PC-9 (cell line): ENCODE measurements around the gene IDS. TPM values are rescaled to one million over a fixed set of nuclear protein-coding genes. Genes with fewer than 3 reads are reported as not detected.

Experiments
- BruUV-seq: library from RNA; stranded (reverse); fragments of 400-500 nt; replicated peaks from 2 replicates; lab custom pipeline; 2021; lab: Mats Ljungman, UMichigan
- CTCF ChIA-PET: fragments of 300-600 bp; sonication (Branson Sonifier 250); formaldehyde crosslinking; loops from one replicate; lab custom pipeline; 2022; ENCODE audit warnings: antibody characterized with exemption; lab: Charles Lee
- POLR2A ChIA-PET: fragments of 300-600 bp; sonication (Branson Sonifier 250); formaldehyde crosslinking; loops from one replicate; lab custom pipeline; 2022; ENCODE audit warnings: antibody characterized with exemption; ENCODE audit not compliant: unreplicated experiment; lab: Charles Lee
- DNase-seq, 2 experiments: peaks; one replicate each; pipeline versions ENCODE4 v3.0.0 to v3.0.0-alpha.2; 2015 to 2022; ENCODE audit warnings: mixed read lengths in 1 of 2
- H2AFZ ChIP-seq: fragments of 200-600 bp; sonication (generic); 2 replicates; pipeline ENCODE4 v1.8.1; 2017; ENCODE audit warnings: antibody characterized with exemption
- H3F3A ChIP-seq: fragments of 200-600 bp; sonication (generic); 2 replicates; pipeline ENCODE4 v1.8.1; 2017; ENCODE audit warnings: antibody characterized with exemption, mild to moderate bottlenecking, low read depth; ENCODE audit not compliant: insufficient read depth
- H3K27ac ChIP-seq: fragments of 200-600 bp; sonication (generic); 2 replicates; pipeline ENCODE4 v1.6.1; 2016; ENCODE audit warnings: mixed run types
- H3K27me3 ChIP-seq: fragments of 200-600 bp; sonication (generic); 2 replicates; pipeline ENCODE4 v1.6.1; 2016; ENCODE audit warnings: low read depth, mixed run types; ENCODE audit not compliant: insufficient read depth
- H3K36me3 ChIP-seq: fragments of 200-600 bp; sonication (generic); 2 replicates; pipeline ENCODE4 v1.6.1; 2016; ENCODE audit warnings: low read depth, mixed run types
- H3K4me1 ChIP-seq: fragments of 200-600 bp; sonication (generic); replicated peaks from 2 replicates; pipeline ENCODE4 v1.6.1; 2016; ENCODE audit warnings: mixed run types; ENCODE audit not compliant: insufficient read depth
- H3K4me2 ChIP-seq: fragments of 200-600 bp; sonication (generic); 2 replicates; pipeline ENCODE4 v1.6.1; 2017; ENCODE audit warnings: mixed run types
- H3K4me3 ChIP-seq: fragments of 200-600 bp; sonication (generic); 2 replicates; pipeline ENCODE4 v1.6.1; 2016; ENCODE audit warnings: mixed run types
- H3K79me2 ChIP-seq: fragments of 200-600 bp; sonication (generic); 2 replicates; pipeline ENCODE4 v1.6.1; 2017; ENCODE audit warnings: low read depth, mixed run types
- H3K9me2 ChIP-seq: fragments of 200-600 bp; sonication (generic); 2 replicates; pipeline ENCODE4 v1.8.1; 2017; ENCODE audit warnings: mild to moderate bottlenecking; ENCODE audit not compliant: insufficient read depth
- H3K9me3 ChIP-seq: fragments of 200-600 bp; sonication (generic); 2 replicates; pipeline ENCODE4 v1.8.1; 2016; ENCODE audit warnings: low read depth; ENCODE audit not compliant: insufficient read depth
- H4K20me1 ChIP-seq: fragments of 200-600 bp; sonication (generic); 2 replicates; pipeline ENCODE4 v1.8.1; 2017; ENCODE audit not compliant: insufficient read depth
- CTCF ChIP-seq: fragments of 200-600 bp; sonication (generic); conservative IDR thresholded peaks from 2 replicates; pipeline ENCODE4 v1.6.1; 2017; ENCODE audit warnings: mixed run types, antibody characterized with exemption, mild to moderate bottlenecking, moderate library complexity
- EZH2 ChIP-seq: fragments of 200-600 bp; sonication (generic); IDR thresholded peaks from 2 replicates; pipeline ENCODE4 v1.8.0; 2017; ENCODE audit warnings: antibody characterized with exemption, low read depth
- intact Hi-C: fragments of 100-400 bp; cut with micrococcal nuclease; formaldehyde crosslinking; loops from one replicate; pipeline ENCODE4 v1.10.0; 2022; ENCODE audit not compliant: unreplicated experiment
- total RNA-seq: library from RNA; stranded (reverse); gene quantifications from 2 replicates; pipeline ENCODE4 v1.2.3, GENCODE V29; 2021

IDS gene
- total RNA-seq, 1 experiment from 2014 or later, result 214 TPM

GRCh38 chrX:149518236-149518635 lies 13.1 kb upstream of the IDS start:
- intact Hi-C loops, result loop anchor here (10.0 kb wide), 1 partner anchor 1167 kb away; no protein-coding TSS in a partner anchor
- H2AFZ ChIP-seq, result no peak overlapping the region
- no TSS peak for BruUV-seq
- no peaks in the 10 kb centered on the region for H4K20me1 ChIP-seq
- H3F3A ChIP-seq, result peaks cover 5% of the 10 kb centered on the region; the same call in 1 of the 2 replicates
- H3K27ac ChIP-seq, result no peak overlapping the region
- no peaks in the 10 kb centered on the region for H3K9me3 ChIP-seq
- no peaks in the 10 kb centered on the region for H3K36me3 ChIP-seq
- H3K4me2 ChIP-seq, result no peak overlapping the region
- no peaks in the 10 kb centered on the region for H3K9me2 ChIP-seq
- CTCF ChIA-PET, result interaction anchor here (0.7 kb wide), 1 partner anchor 23 kb away, joined by 3 read pairs; no protein-coding TSS in a partner anchor
- no peak for TF ChIP-seq CTCF
- no peak for TF ChIP-seq EZH2
- H3K79me2 ChIP-seq, result no peaks in the 10 kb centered on the region
- H3K27me3 ChIP-seq, result no peaks in the 10 kb centered on the region
- no peak overlapping the region for H3K4me3 ChIP-seq
- peaks cover 11% of the 10 kb centered on the region for H3K4me1 ChIP-seq
- DNase-seq, result no peak
- POLR2A ChIA-PET, result no interaction called here

DNA sequence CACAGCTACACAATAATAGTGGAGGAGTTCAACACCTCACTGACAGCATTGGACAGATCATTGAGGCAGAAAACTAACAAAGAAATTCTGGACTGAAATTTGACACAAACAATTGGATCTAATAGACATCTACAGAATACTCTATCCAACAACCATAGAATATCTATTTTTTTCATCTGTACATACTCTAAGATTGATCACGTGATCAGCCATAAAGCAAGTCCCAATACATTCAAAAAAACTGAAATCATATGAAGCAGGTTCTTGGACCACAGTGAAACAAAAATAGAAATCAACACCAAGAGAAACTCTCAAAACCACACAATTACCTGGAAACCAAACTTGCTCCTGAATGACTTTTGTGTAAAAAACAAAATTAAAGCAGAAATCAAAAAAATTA lies 12.2 kb upstream of the IDS start:
- no peak for TF ChIP-seq CTCF
- TF ChIP-seq EZH2, result no peak
- Histone ChIP-seq H3K4me1 (peaks cover 20% of the 10 kb centered on the region), H3K4me2 (no peak overlapping the region), H3K9me2 (no peaks in the 10 kb centered on the region), H3F3A (peaks cover 13% of the 10 kb centered on the region), H3K4me3 (no peak overlapping the region), H4K20me1 (no peaks in the 10 kb centered on the region), H3K27ac (no peak overlapping the region), H3K9me3 (no peaks in the 10 kb centered on the region), H3K27me3 (no peaks in the 10 kb centered on the region), H3K79me2 (no peaks in the 10 kb centered on the region), H2AFZ (no peak overlapping the region), H3K36me3 (no peaks in the 10 kb centered on the region)
- DNase-seq, result no peak
- intact Hi-C loops, result loop anchor here (10.0 kb wide), 1 partner anchor 1167 kb away; no protein-coding TSS in a partner anchor
- BruUV-seq, result no TSS peak
- ChIA-PET POLR2A (no interaction called here), CTCF (interaction anchor here (0.7 kb wide), 1 partner anchor 11 kb away, joined by 3 read pairs; no protein-coding TSS in a partner anchor)

DNA sequence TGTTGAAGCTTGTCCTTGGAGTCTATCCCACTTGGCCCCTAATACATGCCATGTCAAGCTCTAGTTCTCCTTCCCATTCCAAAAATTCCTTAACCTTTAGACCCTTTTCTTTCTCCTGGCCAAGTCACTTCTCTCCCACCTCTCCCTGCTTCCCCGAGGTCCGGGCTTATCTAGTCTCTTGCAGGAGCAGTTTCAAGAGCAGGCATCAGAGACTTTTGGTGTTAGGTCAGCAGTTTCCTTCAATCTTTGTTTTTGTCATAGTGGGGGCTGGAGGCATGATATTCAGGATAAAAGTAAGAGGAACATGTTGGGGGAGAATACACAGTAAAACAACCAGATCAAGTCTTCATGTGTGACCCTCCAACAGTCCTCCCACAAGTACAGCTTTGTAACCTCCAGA lies 11.5 kb upstream of the IDS start:
- no peak overlapping the region for H2AFZ ChIP-seq
- H3K27me3 ChIP-seq, result no peaks in the 10 kb centered on the region
- no peaks in the 10 kb centered on the region for H3K36me3 ChIP-seq
- H3F3A ChIP-seq, result peaks cover 20% of the 10 kb centered on the region
- DNase-seq, result no peak
- intact Hi-C loops, result loop anchor here (10.0 kb wide), 1 partner anchor 1168 kb away; no protein-coding TSS in a partner anchor
- no peaks in the 10 kb centered on the region for H4K20me1 ChIP-seq
- no peak for TF ChIP-seq EZH2
- TF ChIP-seq CTCF, result no peak
- POLR2A ChIA-PET, result no interaction called here
- no peaks in the 10 kb centered on the region for H3K9me2 ChIP-seq
- H3K27ac ChIP-seq, result no peak overlapping the region
- no peaks in the 10 kb centered on the region for H3K79me2 ChIP-seq
- H3K9me3 ChIP-seq, result no peaks in the 10 kb centered on the region
- no peak overlapping the region for H3K4me3 ChIP-seq
- peaks cover 27% of the 10 kb centered on the region for H3K4me1 ChIP-seq
- no TSS peak for BruUV-seq
- CTCF ChIA-PET, result no interaction called here
- no peak overlapping the region for H3K4me2 ChIP-seq
